HepG2 (cell line): ENCODE measurements around the gene UNC13D. TPM values are rescaled to one million over a fixed set of nuclear protein-coding genes. Genes with fewer than 3 reads are reported as not detected.

Source experiments
- ATF6 ChIP-seq: sonication (generic); formaldehyde crosslinking; conservative IDR thresholded peaks from 2 replicates; pipeline ENCODE4 v1.4.0; 2020; ENCODE audit warnings: missing genetic modification reagents
- ATF7-NPFF ChIP-seq: sonication (generic); formaldehyde crosslinking; IDR thresholded peaks from 2 replicates; pipeline ENCODE4 v1.8.1; 2023; ENCODE audit warnings: mild to moderate bottlenecking, low read depth, missing genetic modification reagents, moderate library complexity
- CC2D1A ChIP-seq: sonication (generic); formaldehyde crosslinking; IDR thresholded peaks from 2 replicates; pipeline ENCODE4 v1.8.1; 2023; ENCODE audit warnings: mild to moderate bottlenecking, missing genetic modification reagents
- CHD2 ChIP-seq: IDR thresholded peaks from 2 replicates; pipeline ENCODE4 v1.6.1; 2011; ENCODE audit warnings: low read depth, low read length, improper control_type of control experiment
- HOXA3 ChIP-seq: sonication (generic); formaldehyde crosslinking; IDR thresholded peaks from 2 replicates; pipeline ENCODE4 v1.5.0; 2020; ENCODE audit warnings: missing genetic modification reagents
- NR2F2 ChIP-seq: IDR thresholded peaks from 2 replicates; pipeline ENCODE4 v1.6.1; 2012; ENCODE audit warnings: low read depth, inconsistent platforms, borderline replicate concordance
- SIX1 ChIP-seq: sonication (generic); formaldehyde crosslinking; IDR thresholded peaks from 2 replicates; pipeline ENCODE4 v1.4.0; 2020; ENCODE audit warnings: missing genetic modification reagents, borderline replicate concordance
- SP1 ChIP-seq, 2 experiments: fragments of 450-650 bp in 1 of 2; sonication (generic) in 1 of 2; formaldehyde crosslinking in 1 of 2; IDR thresholded peaks; 2 replicates each; pipeline versions ENCODE4 v1.4.0 to v1.6.1; 2016 to 2020; ENCODE audit warnings: missing genetic modification reagents in 1 of 2
- ZFP90 ChIP-seq: sonication (generic); formaldehyde crosslinking; IDR thresholded peaks from 2 replicates; pipeline ENCODE4 v1.8.0; 2022; ENCODE audit warnings: missing genetic modification reagents, mild to moderate bottlenecking, inconsistent platforms, borderline replicate concordance
- ZNF350 ChIP-seq: sonication (generic); formaldehyde crosslinking; IDR thresholded peaks from 2 replicates; pipeline ENCODE4 v1.4.0; 2020; ENCODE audit warnings: mild to moderate bottlenecking, low read depth, missing genetic modification reagents, borderline replicate concordance
- ZNF563 ChIP-seq: sonication (generic); formaldehyde crosslinking; IDR thresholded peaks from 2 replicates; pipeline ENCODE4 v1.8.0; 2022; ENCODE audit warnings: mild to moderate bottlenecking, moderate library complexity, missing genetic modification reagents
- polyA plus RNA-seq, 8 experiments: library from polyadenylated mRNA; depleted of rRNA in 3 of 8; stranded (reverse) in 7 of 8; unstranded in 1 of 8; fragments of >200 nt; fragmentation: Illumina TruSeq in 4 of 8; extraction: Trizol in 4 of 8; gene quantifications; 2 replicates each; pipeline versions ENCODE4 v1.2.1 to v1.2.3, GENCODE V29; 2011 to 2016; ENCODE audit warnings: low read depth in 4 of 8, missing spikeins in 1 of 8, mixed read lengths in 1 of 8; ENCODE audit not compliant: insufficient read depth in 1 of 8
- total RNA-seq, 5 experiments: library from RNA; depleted of rRNA; stranded (reverse); fragments of >200 nt; fragmentation: Illumina TruSeq; extraction: Trizol; gene quantifications; 2 replicates each; pipeline ENCODE4 v1.2.3, GENCODE V29; 2016; ENCODE audit warnings: low read depth in 1 of 5
- TF ChIP-seq, protein P1 (sequence below): sonication (generic); formaldehyde crosslinking; IDR thresholded peaks from 2 replicates; pipeline ENCODE4 v1.4.0; 2020; ENCODE audit warnings: low read depth, missing genetic modification reagents
- TF ChIP-seq, protein P2 (sequence below): IDR thresholded peaks from 2 replicates; pipeline ENCODE4 v1.6.1; 2012; ENCODE audit warnings: low read depth, low read length, improper control_type of control experiment
- TF ChIP-seq, protein P3 (sequence below): sonication (generic); formaldehyde crosslinking; IDR thresholded peaks from 2 replicates; pipeline ENCODE4 v1.5.0; 2020; ENCODE audit warnings: missing genetic modification reagents
- TF ChIP-seq, protein P4 (sequence below), 2 experiments: sonication (generic) in 1 of 2; formaldehyde crosslinking in 1 of 2; IDR thresholded peaks; 2 replicates each; pipeline versions ENCODE4 v1.4.0 to v1.6.1; 2016 to 2020; ENCODE audit warnings: borderline replicate concordance in 1 of 2, low read depth in 1 of 2, mild to moderate bottlenecking in 1 of 2, missing genetic modification reagents in 1 of 2

Gene UNC13D
- total and polyA plus RNA-seq, 2 of the 13 experiments (the other 11 are each of a cell fraction or from before 2014, with no cell fraction given): 29.7 to 42.7 TPM

GRCh38 chr17:75784473-75785015 lies 59.7 kb downstream of the UNC13D start, which contains the start of gene UNK (continued):
- TF ChIP-seq, protein P1, sequence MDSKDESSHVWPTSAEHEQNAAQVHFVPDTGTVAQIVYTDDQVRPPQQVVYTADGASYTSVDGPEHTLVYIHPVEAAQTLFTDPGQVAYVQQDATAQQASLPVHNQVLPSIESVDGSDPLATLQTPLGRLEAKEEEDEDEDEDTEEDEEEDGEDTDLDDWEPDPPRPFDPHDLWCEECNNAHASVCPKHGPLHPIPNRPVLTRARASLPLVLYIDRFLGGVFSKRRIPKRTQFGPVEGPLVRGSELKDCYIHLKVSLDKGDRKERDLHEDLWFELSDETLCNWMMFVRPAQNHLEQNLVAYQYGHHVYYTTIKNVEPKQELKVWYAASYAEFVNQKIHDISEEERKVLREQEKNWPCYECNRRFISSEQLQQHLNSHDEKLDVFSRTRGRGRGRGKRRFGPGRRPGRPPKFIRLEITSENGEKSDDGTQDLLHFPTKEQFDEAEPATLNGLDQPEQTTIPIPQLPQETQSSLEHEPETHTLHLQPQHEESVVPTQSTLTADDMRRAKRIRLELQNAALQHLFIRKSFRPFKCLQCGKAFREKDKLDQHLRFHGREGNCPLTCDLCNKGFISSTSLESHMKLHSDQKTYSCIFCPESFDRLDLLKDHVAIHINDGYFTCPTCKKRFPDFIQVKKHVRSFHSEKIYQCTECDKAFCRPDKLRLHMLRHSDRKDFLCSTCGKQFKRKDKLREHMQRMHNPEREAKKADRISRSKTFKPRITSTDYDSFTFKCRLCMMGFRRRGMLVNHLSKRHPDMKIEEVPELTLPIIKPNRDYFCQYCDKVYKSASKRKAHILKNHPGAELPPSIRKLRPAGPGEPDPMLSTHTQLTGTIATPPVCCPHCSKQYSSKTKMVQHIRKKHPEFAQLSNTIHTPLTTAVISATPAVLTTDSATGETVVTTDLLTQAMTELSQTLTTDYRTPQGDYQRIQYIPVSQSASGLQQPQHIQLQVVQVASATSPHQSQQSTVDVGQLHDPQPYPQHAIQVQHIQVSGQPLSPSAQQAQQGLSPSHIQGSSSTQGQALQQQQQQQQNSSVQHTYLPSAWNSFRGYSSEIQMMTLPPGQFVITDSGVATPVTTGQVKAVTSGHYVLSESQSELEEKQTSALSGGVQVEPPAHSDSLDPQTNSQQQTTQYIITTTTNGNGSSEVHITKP (CRISPR knock-in tag): 0 out of 2 replicates have a peak, but pooled peaks have one; percentile 53
- peak; percentile 92 for TF ChIP-seq SIX1 (CRISPR knock-in tag)
- no peak for TF ChIP-seq ATF6 (CRISPR knock-in tag)
- TF ChIP-seq SP1 (IDR thresholded peaks at IDR 0.05): no peak
- peak; percentile 28 for TF ChIP-seq SP1 (CRISPR knock-in tag; IDR thresholded peaks at IDR 0.05)
- TF ChIP-seq, protein P2, sequence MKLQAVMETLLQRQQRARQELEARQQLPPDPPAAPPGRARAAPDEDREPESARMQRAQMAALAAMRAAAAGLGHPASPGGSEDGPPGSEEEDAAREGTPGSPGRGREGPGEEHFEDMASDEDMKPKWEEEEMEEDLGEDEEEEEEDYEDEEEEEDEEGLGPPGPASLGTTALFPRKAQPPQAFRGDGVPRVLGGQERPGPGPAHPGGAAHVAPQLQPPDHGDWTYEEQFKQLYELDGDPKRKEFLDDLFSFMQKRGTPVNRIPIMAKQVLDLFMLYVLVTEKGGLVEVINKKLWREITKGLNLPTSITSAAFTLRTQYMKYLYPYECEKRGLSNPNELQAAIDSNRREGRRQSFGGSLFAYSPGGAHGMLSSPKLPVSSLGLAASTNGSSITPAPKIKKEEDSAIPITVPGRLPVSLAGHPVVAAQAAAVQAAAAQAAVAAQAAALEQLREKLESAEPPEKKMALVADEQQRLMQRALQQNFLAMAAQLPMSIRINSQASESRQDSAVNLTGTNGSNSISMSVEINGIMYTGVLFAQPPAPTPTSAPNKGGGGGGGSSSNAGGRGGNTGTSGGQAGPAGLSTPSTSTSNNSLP: no peak
- peak; percentile 83 for TF ChIP-seq ATF7-NPFF (CRISPR knock-in tag)
- TF ChIP-seq, protein P3, sequence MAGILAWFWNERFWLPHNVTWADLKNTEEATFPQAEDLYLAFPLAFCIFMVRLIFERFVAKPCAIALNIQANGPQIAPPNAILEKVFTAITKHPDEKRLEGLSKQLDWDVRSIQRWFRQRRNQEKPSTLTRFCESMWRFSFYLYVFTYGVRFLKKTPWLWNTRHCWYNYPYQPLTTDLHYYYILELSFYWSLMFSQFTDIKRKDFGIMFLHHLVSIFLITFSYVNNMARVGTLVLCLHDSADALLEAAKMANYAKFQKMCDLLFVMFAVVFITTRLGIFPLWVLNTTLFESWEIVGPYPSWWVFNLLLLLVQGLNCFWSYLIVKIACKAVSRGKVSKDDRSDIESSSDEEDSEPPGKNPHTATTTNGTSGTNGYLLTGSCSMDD (CRISPR knock-in tag): no peak
- TF ChIP-seq, protein P4, sequence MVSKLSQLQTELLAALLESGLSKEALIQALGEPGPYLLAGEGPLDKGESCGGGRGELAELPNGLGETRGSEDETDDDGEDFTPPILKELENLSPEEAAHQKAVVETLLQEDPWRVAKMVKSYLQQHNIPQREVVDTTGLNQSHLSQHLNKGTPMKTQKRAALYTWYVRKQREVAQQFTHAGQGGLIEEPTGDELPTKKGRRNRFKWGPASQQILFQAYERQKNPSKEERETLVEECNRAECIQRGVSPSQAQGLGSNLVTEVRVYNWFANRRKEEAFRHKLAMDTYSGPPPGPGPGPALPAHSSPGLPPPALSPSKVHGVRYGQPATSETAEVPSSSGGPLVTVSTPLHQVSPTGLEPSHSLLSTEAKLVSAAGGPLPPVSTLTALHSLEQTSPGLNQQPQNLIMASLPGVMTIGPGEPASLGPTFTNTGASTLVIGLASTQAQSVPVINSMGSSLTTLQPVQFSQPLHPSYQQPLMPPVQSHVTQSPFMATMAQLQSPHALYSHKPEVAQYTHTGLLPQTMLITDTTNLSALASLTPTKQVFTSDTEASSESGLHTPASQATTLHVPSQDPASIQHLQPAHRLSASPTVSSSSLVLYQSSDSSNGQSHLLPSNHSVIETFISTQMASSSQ (IDR thresholded peaks at IDR 0.05; ENCODE audit: low read depth): 0 out of 2 replicates have a peak, but pooled peaks have one; percentile 45
- TF ChIP-seq, protein P4 (CRISPR knock-in tag; IDR thresholded peaks at IDR 0.05; ENCODE audit: borderline replicate concordance): no peak; the same call in 1 of the 2 replicates
- TF ChIP-seq ZFP90 (CRISPR knock-in tag): peak; percentile 54; the same call in 1 of the 2 replicates
- TF ChIP-seq CC2D1A (CRISPR knock-in tag): peak; percentile 40; the same call in 1 of the 2 replicates
- TF ChIP-seq ZNF563 (CRISPR knock-in tag): no peak; the same call in 1 of the 2 replicates
- TF ChIP-seq NR2F2: no peak
- TF ChIP-seq ZNF350: 0 out of 2 replicates have a peak, but pooled peaks have one; percentile 31
- peak; percentile 88; the same call in 1 of the 2 replicates for TF ChIP-seq HOXA3 (CRISPR knock-in tag)
- TF ChIP-seq CHD2: peak; percentile 64
